ENCODE measurements around the gene TRIM63. TPM values are rescaled to one million over a fixed set of nuclear protein-coding genes. Genes with fewer than 3 reads are reported as not detected.

Gene TRIM63
- total and polyA plus RNA-seq, 9 donors, result 25.8 to 59.2 (median 41.7) TPM

DNA sequence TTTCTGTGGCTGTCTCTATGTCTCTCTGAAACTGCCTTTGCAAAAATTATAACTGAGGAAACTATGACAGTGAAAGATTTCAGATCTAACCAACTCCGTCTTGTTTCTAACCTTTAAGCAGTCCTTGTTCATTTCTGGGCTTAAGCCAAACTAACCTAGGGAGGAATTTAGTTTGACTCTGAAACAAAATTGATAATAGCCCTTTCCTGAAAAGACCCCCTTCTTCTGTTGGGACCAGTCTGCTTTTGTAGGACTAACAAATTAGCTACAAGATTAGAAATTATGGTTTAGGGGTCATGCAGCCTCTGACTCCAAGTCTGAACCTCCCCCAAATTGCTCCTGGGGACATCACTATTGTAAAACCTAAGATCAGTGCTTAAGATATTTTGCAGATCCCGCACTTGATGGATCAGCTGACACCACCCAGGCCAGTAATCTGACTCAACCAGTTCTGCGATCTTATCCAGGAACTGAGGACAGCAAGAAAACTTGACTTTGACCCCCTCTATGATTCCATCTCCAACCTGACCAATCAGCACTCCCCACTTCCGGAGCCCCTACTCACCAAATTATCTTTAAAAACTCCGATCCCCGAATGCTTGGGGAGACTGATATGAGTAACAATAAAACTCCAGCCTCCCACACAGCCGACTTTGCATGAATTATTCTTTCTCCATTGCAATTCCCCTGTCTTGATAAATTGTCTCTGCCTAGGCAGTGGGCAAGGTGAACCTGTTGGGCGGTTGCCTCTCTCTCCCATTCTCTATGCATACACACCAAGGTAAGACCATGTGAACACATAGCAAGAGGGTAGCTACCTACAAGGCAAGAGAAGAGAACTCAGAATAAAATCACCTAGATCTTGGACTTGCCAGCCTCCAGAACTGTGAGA, 11.1 kb upstream of the TRIM63 start:
- DNase-seq, result no peak
- Histone ChIP-seq H3K9me3 (replicated peaks; ENCODE audit: control insufficient read depth, low read depth, low read length) (no peaks in the 10 kb centered on the region), H3K4me3 (ENCODE audit: low read length) (no peak overlapping the region), H3K27me3 (ENCODE audit: control insufficient read depth, insufficient read depth, low read length) (no peaks in the 10 kb centered on the region), H3K36me3 (ENCODE audit: control insufficient read depth, insufficient read depth, low read length) (no peaks in the 10 kb centered on the region), H3K27ac (ENCODE audit: low read length) (no peak overlapping the region), H3K4me1 (ENCODE audit: control insufficient read depth, insufficient read depth, low read length) (peaks cover 6% of the 10 kb centered on the region)
- WGBS (ENCODE audit: insufficient coverage), result 49% methylated on average over 6 of the region's 8 CpGs

DNA sequence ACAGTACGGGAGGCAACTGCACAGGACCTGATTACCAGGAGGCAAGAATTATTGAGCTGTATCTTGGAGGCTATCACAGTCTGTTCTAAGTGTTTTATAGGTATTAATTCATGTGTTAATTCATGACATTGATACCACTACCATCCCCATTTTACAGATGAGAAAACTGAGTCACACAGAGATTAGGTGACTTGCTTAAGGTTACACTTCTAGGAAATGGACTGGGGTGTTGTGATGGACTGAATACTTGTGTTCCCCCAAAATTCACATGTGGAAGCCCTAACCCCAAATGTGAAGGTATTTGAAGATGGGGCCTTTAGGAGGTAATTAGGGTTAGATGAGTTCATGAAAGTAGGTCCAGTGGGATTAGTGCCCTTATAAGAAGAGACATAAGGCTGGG, 10.1 kb upstream of the TRIM63 start:
- H3K27me3 ChIP-seq (ENCODE audit: control insufficient read depth, insufficient read depth, low read length), result peaks cover 1% of the 10 kb centered on the region
- no peaks in the 10 kb centered on the region for H3K36me3 ChIP-seq (ENCODE audit: control insufficient read depth, insufficient read depth, low read length)
- WGBS (ENCODE audit: insufficient coverage), result no CpG with 5 or more reads among the region's 1 CpG
- no peaks in the 10 kb centered on the region for H3K9me3 ChIP-seq (replicated peaks; ENCODE audit: control insufficient read depth, low read depth, low read length)
- DNase-seq, result no peak
- H3K4me3 ChIP-seq (ENCODE audit: low read length), result no peak overlapping the region
- H3K4me1 ChIP-seq (ENCODE audit: control insufficient read depth, insufficient read depth, low read length), result peaks cover 4% of the 10 kb centered on the region
- no peak overlapping the region for H3K27ac ChIP-seq (ENCODE audit: low read length)

DNA sequence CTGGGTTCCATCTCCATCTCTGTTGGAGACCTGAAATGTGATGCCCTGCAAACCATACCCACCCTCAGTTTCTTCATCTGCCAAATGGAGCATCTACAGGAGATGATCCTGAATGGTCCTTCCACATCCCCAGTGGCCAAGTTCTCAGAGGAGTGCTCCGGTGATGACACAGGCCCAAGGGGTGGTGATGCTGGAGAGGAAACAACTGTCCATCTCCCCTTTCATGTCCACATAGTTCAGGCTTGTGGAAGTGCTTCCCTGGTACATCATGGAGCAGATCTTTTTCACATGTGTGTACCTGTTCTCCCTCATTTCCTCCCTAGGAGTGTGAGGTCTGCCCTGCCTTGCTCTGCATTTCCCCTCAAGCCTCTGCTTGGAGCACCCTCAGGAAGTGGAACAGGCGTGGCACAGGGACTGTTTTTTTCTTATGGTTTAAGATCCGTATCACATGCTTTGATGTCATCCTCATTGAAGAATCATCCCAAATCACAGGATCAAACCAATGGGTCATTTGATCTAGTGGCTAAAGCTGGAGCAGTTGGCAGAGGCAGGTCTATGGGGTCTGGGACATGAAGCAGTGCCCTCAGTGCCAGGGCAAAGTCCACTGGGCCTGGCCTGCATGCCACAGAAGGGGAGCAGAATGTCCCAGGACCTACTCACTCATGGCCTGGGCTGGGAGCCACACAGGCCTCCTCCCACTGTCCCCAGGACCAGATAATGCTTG, 8.2 kb upstream of the TRIM63 start:
- 60% methylated on average over 1 of the region's 3 CpGs for WGBS (ENCODE audit: insufficient coverage)
- H3K36me3 ChIP-seq (ENCODE audit: control insufficient read depth, insufficient read depth, low read length), result no peaks in the 10 kb centered on the region
- no peaks in the 10 kb centered on the region for H3K9me3 ChIP-seq (replicated peaks; ENCODE audit: control insufficient read depth, low read depth, low read length)
- H3K27me3 ChIP-seq (ENCODE audit: control insufficient read depth, insufficient read depth, low read length), result peaks cover 4% of the 10 kb centered on the region
- H3K4me1 ChIP-seq (ENCODE audit: control insufficient read depth, insufficient read depth, low read length), result peaks cover 7% of the 10 kb centered on the region
- H3K27ac ChIP-seq (ENCODE audit: low read length), result no peak overlapping the region
- no peak overlapping the region for H3K4me3 ChIP-seq (ENCODE audit: low read length)
- no peak for DNase-seq

DNA sequence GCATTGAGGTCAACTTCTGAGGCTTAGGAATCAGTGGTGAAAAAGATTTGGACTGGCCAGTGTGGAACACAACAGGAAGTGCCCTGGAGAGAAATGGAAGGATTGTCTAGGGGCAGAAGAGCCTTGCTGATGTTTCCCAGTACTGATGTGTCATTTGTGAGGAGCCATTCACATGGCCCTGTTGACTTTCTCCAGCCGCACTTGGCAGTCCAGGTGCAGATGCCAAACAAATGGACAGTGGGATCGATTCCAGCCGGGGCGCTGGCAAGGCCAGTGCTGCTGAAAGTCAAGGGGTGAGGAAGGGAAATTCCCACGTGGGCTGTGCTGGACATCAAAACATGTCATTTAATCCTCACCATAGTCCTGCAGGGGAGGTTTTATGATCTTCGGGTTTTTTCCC, 4.9 kb upstream of the TRIM63 start:
- no peaks in the 10 kb centered on the region for H3K9me3 ChIP-seq (replicated peaks; ENCODE audit: control insufficient read depth, low read depth, low read length)
- peaks cover 14% of the 10 kb centered on the region for H3K4me1 ChIP-seq (ENCODE audit: control insufficient read depth, insufficient read depth, low read length)
- H3K4me3 ChIP-seq (ENCODE audit: low read length), result no peak overlapping the region
- no peak overlapping the region for H3K27ac ChIP-seq (ENCODE audit: low read length)
- peaks cover 9% of the 10 kb centered on the region for H3K27me3 ChIP-seq (ENCODE audit: control insufficient read depth, insufficient read depth, low read length)
- no peaks in the 10 kb centered on the region for H3K36me3 ChIP-seq (ENCODE audit: control insufficient read depth, insufficient read depth, low read length)
- 25% methylated on average over 1 of the region's 6 CpGs for WGBS (ENCODE audit: insufficient coverage)
- peak; percentile 32 for DNase-seq

DNA sequence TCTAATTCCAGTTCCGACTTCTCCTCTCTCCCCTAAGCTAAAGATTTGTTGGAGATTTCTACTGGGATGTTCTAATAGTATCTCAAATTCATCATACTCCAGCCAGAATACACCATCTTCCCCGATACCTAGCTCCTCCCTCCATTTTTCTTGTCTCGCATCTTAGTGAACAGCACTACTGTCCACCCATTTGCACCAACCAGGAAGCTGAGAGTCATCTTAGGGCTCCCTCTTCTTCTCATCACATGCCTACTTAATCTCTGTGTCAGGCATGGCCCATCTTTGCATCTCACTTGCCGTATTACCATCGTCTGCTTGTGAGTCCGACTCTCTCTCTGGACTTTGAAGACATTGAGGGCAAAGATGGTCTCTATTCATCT, 3.5 kb upstream of the TRIM63 start:
- H3K27me3 ChIP-seq (ENCODE audit: control insufficient read depth, insufficient read depth, low read length), result peaks cover 9% of the 10 kb centered on the region
- 83% methylated on average over 5 of the region's 6 CpGs for WGBS (ENCODE audit: insufficient coverage)
- peaks cover 17% of the 10 kb centered on the region for H3K4me1 ChIP-seq (ENCODE audit: control insufficient read depth, insufficient read depth, low read length)
- H3K27ac ChIP-seq (ENCODE audit: low read length), result no peak overlapping the region
- no peak for DNase-seq
- H3K4me3 ChIP-seq (ENCODE audit: low read length), result no peak overlapping the region
- H3K36me3 ChIP-seq (ENCODE audit: control insufficient read depth, insufficient read depth, low read length), result peaks cover 2% of the 10 kb centered on the region
- H3K9me3 ChIP-seq (replicated peaks; ENCODE audit: control insufficient read depth, low read depth, low read length), result no peaks in the 10 kb centered on the region

DNA sequence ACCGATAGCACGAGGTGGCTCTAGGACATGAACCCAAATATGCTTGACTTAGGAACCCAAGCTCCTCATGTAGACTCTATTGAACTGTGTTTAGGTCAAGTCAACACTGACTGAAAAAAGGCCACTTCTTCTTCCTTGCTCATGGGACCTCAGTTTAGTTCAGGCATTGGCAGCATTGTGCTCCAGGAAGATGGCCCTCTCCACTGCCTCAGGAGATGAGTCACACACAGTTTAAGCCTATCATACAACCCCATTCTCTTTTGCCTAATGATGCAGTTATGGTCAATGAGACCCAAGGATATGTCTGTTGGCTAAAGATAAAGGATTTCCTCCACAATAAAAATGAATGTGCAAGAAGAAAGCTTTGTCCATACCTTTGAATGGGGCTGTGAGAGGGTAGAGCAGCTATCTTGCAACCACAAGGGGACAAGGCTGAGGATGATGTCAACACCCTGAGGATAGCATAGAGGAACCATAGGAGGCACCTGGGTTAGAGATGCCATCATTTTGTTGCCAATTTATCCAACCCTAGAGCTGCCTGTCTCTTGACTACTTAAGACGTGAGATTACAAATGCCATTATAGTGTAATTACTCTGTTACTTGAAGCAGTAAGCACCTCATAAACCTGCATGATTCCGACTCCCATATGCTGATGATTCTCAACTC, 3.0 kb upstream of the TRIM63 start:
- DNase-seq, result no peak
- H3K4me3 ChIP-seq (ENCODE audit: low read length), result no peak overlapping the region
- no peak overlapping the region for H3K27ac ChIP-seq (ENCODE audit: low read length)
- WGBS (ENCODE audit: insufficient coverage), result 94% methylated on average over 2 of the region's 4 CpGs
- peaks cover 22% of the 10 kb centered on the region for H3K4me1 ChIP-seq (ENCODE audit: control insufficient read depth, insufficient read depth, low read length)
- H3K36me3 ChIP-seq (ENCODE audit: control insufficient read depth, insufficient read depth, low read length), result peaks cover 6% of the 10 kb centered on the region
- no peaks in the 10 kb centered on the region for H3K9me3 ChIP-seq (replicated peaks; ENCODE audit: control insufficient read depth, low read depth, low read length)
- H3K27me3 ChIP-seq (ENCODE audit: control insufficient read depth, insufficient read depth, low read length), result peaks cover 9% of the 10 kb centered on the region

DNA sequence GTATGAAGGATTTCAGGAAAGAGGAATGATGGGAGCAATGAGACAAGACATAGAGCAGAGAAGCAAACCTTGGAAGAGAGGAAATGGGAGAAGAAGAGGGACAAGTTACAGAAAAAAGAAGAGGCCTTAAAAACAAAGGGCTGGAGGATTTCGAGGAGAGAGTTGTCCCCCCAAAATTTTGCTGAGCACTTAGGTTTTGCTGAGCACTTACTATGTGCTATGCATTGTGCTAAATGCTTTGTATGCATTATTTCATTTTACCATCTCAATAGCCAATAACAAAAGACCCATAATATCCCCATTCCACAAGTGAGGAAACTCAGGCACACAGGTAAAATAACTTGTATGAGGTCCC, 2.5 kb upstream of the TRIM63 start:
- Histone ChIP-seq H3K27me3 (ENCODE audit: control insufficient read depth, insufficient read depth, low read length) (peaks cover 9% of the 10 kb centered on the region), H3K27ac (ENCODE audit: low read length) (no peak overlapping the region), H3K36me3 (ENCODE audit: control insufficient read depth, insufficient read depth, low read length) (peaks cover 10% of the 10 kb centered on the region), H3K4me1 (ENCODE audit: control insufficient read depth, insufficient read depth, low read length) (peaks cover 27% of the 10 kb centered on the region), H3K4me3 (ENCODE audit: low read length) (no peak overlapping the region), H3K9me3 (replicated peaks; ENCODE audit: control insufficient read depth, low read depth, low read length) (no peaks in the 10 kb centered on the region)
- no CpG with 5 or more reads among the region's 1 CpG for WGBS (ENCODE audit: insufficient coverage)
- no peak for DNase-seq

DNA sequence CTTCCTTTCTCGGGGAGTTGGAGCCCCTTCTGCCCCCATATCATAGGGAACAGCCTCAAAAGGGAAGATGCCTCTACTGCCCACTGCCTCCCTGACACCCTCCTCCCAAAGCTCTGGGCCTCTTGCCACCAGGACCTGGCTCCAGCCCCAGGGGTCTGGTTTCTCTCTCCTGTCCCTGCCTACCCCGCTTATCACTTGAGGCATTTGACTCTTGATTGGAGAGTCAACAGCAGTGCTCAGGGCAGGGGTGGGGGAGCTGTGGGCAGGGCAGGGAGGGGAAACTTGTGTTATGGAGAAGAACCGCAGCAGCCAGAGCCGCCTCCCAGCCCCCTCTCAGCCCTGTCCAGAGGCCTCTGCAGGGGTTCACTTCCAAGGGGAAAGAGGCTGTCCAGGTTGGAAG, 573 bp downstream of the TRIM63 start:
- Histone ChIP-seq H3K4me1 (ENCODE audit: control insufficient read depth, insufficient read depth, low read length) (peaks cover 21% of the 10 kb centered on the region), H3K4me3 (ENCODE audit: low read length) (peak overlapping the region; percentile 58), H3K27ac (ENCODE audit: low read length) (peak overlapping the region; percentile 88), H3K27me3 (ENCODE audit: control insufficient read depth, insufficient read depth, low read length) (peaks cover 6% of the 10 kb centered on the region), H3K36me3 (ENCODE audit: control insufficient read depth, insufficient read depth, low read length) (peaks cover 14% of the 10 kb centered on the region), H3K9me3 (replicated peaks; ENCODE audit: control insufficient read depth, low read depth, low read length) (no peaks in the 10 kb centered on the region)
- DNase-seq, result peak; percentile 48
- 49% methylated on average over 2 of the region's 4 CpGs for WGBS (ENCODE audit: insufficient coverage)

DNA sequence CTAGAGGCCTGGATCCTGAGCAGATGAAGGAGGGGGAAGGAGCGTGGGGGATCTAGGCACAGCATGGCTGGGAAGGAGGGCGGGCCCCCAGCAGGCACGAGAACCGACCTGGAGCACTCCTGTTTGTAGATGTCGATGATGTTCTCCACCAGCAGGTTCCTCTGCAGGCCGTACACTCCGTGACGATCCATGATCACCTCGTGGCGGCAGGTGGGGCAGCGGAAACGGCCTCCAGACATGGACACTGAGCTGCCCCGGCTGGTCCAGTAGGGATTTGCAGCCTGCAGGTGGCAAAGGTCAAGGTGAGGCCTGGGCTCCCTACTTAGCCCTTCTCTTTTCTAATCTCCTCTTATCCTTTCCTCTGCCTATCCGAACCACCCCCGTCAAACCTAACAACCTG, 1.3 kb downstream of the TRIM63 start:
- Histone ChIP-seq H3K27me3 (ENCODE audit: control insufficient read depth, insufficient read depth, low read length) (peaks cover 6% of the 10 kb centered on the region), H3K9me3 (replicated peaks; ENCODE audit: control insufficient read depth, low read depth, low read length) (no peaks in the 10 kb centered on the region), H3K4me1 (ENCODE audit: control insufficient read depth, insufficient read depth, low read length) (peaks cover 21% of the 10 kb centered on the region), H3K4me3 (ENCODE audit: low read length) (peak overlapping the region; percentile 58), H3K36me3 (ENCODE audit: control insufficient read depth, insufficient read depth, low read length) (peaks cover 18% of the 10 kb centered on the region), H3K27ac (ENCODE audit: low read length) (peak overlapping the region; percentile 9)
- 60% methylated on average over 13 of the region's 15 CpGs for WGBS (ENCODE audit: insufficient coverage)
- DNase-seq, result no peak

DNA sequence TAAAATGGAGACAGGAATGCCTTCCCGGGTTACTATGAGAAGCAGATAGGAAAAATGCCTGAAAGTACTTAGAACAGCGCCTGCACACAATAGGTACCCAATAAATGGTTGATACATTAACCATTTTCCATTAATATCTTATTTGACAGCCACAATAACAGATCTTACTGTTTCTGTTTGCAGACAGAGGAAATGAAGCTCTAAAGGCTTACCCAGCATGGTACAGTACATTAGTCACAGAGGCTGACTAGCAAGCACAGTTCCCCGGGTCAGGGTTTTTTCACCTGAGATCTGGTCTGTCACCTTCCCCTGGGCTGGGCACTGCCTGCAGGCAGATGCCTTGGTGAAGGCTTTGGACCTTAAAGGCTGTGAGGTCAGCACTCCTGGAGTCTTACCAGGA, 2.9 kb downstream of the TRIM63 start:
- peaks cover 29% of the 10 kb centered on the region for H3K36me3 ChIP-seq (ENCODE audit: control insufficient read depth, insufficient read depth, low read length)
- no peak overlapping the region for H3K4me3 ChIP-seq (ENCODE audit: low read length)
- H3K4me1 ChIP-seq (ENCODE audit: control insufficient read depth, insufficient read depth, low read length), result peaks cover 31% of the 10 kb centered on the region
- H3K9me3 ChIP-seq (replicated peaks; ENCODE audit: control insufficient read depth, low read depth, low read length), result no peaks in the 10 kb centered on the region
- peaks cover 5% of the 10 kb centered on the region for H3K27me3 ChIP-seq (ENCODE audit: control insufficient read depth, insufficient read depth, low read length)
- H3K27ac ChIP-seq (ENCODE audit: low read length), result no peak overlapping the region
- no peak for DNase-seq
- WGBS (ENCODE audit: insufficient coverage), result 79% methylated on average over 2 of the region's 3 CpGs
